ENCODE measurements around the gene TBC1D4.
A peak's percentile ranks its signal among the peaks of the same experiment; 100 is the strongest.
"Not testable (repeated sequence)": the region's sequence is repeated elsewhere in the genome, so short reads cannot be mapped to it uniquely, and the experiment has no call there.

Gene TBC1D4

DNA sequence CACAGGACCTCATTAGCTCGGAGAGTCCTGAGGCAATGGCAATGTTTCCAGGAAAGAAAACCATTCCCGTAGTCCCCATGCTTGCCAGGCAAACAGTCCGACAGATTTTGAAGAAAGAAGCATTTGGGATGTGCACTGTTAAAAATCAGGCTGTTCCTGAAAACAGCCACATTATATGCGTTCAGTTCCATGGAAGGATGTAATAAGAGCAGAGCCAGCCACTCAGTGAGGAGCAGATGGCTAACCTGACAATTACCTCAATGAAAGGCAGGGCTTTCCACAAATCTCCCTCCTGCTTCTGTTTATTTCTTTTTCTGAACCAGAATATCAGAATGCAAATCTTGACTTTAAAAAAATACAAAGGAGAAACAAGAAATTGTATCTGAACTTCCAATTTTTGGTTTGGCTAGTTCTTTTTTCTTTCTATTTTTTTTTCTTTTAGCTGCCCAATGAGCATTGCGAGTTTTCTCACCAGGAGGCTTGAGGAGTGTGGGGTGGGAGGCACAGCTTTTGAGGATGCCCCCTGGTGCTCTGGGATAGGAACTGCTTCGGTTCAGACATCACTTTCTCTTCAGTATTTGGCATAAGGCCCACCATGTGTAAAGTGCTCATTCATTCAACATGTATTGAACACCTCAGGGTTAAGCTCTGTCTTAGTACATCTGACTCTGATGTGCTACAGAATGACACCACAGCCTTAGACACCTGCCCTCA, 124.2 kb downstream of the TBC1D4 start:
- no peak overlapping the region for H3K27ac ChIP-seq

DNA sequence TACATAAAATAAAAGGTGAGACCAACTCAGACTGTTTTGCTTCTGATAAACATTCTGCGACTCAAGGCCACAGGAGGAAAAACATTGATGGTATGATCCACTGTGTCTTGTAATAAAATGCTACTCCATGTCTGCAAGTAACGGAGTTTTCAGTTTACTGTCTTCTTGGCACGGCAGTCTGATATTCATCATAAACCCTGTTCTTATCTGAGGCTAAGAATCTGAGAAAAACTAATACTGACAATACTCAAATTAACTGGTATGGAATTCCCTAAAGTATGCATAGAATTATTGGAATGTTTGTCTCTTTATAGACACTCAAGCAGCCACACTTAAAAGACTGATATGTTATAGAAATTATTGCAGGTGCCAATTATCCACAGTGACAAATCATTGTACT, 125.5 kb downstream of the TBC1D4 start:
- H3K27ac ChIP-seq: no peak overlapping the region
- TF ChIP-seq ZFX (IDR thresholded peaks at IDR 0.05; ENCODE audit: borderline replicate concordance): no peak
- TF ChIP-seq, protein P1, sequence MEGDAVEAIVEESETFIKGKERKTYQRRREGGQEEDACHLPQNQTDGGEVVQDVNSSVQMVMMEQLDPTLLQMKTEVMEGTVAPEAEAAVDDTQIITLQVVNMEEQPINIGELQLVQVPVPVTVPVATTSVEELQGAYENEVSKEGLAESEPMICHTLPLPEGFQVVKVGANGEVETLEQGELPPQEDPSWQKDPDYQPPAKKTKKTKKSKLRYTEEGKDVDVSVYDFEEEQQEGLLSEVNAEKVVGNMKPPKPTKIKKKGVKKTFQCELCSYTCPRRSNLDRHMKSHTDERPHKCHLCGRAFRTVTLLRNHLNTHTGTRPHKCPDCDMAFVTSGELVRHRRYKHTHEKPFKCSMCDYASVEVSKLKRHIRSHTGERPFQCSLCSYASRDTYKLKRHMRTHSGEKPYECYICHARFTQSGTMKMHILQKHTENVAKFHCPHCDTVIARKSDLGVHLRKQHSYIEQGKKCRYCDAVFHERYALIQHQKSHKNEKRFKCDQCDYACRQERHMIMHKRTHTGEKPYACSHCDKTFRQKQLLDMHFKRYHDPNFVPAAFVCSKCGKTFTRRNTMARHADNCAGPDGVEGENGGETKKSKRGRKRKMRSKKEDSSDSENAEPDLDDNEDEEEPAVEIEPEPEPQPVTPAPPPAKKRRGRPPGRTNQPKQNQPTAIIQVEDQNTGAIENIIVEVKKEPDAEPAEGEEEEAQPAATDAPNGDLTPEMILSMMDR (IDR thresholded peaks at IDR 0.05): no peak

More for the DNA sequence above, 124.2 kb downstream of the TBC1D4 start:
- TF ChIP-seq, protein P1 (IDR thresholded peaks at IDR 0.05): peak; percentile 83
- no peak for TF ChIP-seq ZFX (IDR thresholded peaks at IDR 0.05; ENCODE audit: borderline replicate concordance)

DNA sequence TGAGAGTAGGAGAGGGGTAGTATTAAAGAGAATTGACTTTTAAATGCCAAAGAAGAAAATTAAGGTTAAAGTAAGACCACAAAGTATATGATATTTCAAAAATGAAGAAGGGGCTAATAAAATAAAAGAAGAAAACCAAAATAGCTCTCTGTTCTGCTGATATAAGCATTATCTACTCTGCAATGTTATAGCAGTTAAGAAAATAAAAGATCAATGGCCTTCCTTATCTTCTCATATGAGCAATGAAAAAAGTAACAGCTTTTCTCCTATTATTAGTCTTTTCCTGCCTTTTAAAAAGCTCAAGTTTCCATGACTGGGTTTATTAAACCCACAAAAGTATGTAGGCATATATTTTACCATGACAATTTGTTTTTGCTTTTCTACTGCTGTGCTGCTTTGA, 126.4 kb downstream of the TBC1D4 start:
- H3K27ac ChIP-seq: no peak overlapping the region
- TF ChIP-seq, protein P1 (IDR thresholded peaks at IDR 0.05): no peak
- no peak for TF ChIP-seq ZFX (IDR thresholded peaks at IDR 0.05; ENCODE audit: borderline replicate concordance)

DNA sequence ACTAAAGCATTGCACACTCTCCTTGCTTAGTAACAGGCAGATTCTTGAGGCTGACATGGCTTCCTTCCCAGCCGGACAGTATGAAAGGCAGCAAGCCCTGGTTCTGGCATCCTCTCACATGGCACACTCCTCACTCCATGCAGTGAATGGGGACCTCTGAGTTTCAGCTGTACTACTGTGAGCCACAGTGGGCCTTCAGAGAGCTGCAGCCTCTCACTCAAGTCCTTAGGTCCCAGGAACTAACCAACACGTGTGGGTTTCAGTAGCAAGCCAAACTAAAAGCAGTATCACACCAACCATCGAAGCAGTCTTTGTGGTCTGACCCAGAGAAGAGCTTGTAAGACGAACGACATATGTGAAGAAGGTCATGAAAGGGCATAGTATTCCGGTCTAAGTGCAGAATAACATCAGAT, 128.2 kb downstream of the TBC1D4 start:
- H3K27ac ChIP-seq: no peak overlapping the region
- TF ChIP-seq, protein P1 (IDR thresholded peaks at IDR 0.05): no peak
- no peak for TF ChIP-seq ZFX (IDR thresholded peaks at IDR 0.05; ENCODE audit: borderline replicate concordance)

DNA sequence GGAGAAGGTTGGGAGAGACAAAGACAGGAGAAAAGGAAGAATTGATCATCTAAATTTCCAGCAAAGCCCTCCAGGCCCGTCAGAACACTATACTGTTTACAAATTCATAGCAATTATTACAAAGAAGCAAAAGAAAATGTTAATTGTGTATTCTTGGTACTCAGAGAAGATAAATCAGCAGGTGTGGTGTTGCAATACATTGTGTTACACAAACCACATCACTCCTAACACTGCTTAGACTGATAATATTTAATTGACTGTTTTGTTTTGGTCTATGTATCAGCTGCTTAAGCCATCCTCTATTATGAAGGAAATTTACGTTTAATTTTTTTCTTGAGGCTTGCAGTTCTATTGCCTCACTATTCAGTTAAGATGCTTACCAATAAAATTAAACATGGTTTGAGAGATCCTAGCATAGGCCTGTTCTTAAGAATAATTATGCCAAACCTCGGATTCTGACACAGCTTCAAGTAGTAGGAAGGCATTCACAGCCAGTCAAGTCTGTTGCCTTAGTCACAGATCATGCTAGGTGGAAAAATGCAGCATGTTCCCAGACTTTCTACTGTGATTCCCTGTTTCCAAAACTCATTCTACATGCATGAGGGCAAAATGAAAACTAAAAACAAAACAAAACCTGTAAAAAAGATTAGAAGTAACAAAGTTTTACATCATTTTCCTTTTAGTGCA, 129.2 kb downstream of the TBC1D4 start:
- no peak for TF ChIP-seq ZFX (IDR thresholded peaks at IDR 0.05; ENCODE audit: borderline replicate concordance)
- TF ChIP-seq, protein P1 (IDR thresholded peaks at IDR 0.05): no peak
- H3K27ac ChIP-seq: no peak overlapping the region

DNA sequence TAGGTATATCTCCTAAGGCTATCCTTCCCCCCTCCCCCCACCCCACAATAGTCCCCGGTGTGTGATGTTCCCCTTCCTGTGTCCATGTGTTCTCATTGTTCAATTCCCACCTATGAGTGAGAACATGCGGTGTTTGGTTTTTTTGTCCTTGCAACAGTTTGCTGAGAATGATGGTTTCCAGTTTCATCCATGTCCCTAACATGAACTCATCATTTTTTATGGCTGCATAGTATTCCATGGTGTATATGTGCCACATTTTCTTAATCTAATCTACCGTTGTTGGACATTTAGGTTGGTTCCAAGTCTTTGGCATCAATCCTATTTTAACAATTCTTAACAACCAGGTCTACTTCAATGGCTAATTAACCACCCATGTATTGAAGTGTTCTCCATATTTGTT, 130.4 kb downstream of the TBC1D4 start:
- not testable (repeated sequence) for H3K27ac ChIP-seq

DNA sequence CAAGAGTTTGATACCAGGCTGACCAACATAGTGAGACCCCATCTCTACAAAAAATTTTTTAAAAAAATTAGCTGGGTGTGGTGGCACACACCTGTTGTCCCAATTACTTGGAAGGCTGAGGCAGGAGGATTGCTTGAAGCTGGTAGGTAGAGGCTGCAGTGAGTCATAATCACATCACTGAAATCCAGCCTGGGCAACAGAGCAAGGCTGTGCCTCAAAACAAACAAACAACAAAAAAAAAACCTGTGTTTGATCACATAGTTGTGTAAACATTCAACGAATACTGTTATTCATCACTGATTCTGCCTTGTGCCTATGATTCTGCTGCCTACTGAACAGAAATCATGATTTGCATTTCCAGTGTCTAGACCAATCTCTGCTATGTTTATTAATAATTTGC, 134.0 kb downstream of the TBC1D4 start:
- H3K27ac ChIP-seq: no peak overlapping the region
- TF ChIP-seq, protein P1 (IDR thresholded peaks at IDR 0.05): no peak
- no peak for TF ChIP-seq ZFX (IDR thresholded peaks at IDR 0.05; ENCODE audit: borderline replicate concordance)

Data from 22Rv1 (cell line).